Liver (tissue), 3 donors: Measurements from ENCODE around the gene CCNDBP1.

Source experiments
- CTCF ChIP-seq: fragments of 150-350 bp; IDR thresholded peaks from 2 replicates; pipeline ENCODE4 v1.5.1; 2017; ENCODE audit warnings: improper control_type of control experiment, low read depth, low read length; ENCODE audit not compliant: missing input control
- EGR1 ChIP-seq, 2 donors: IDR thresholded peaks; 2 replicates each; pipeline ENCODE4 v1.6.1; 2016 to 2018; ENCODE audit warnings: antibody characterized with exemption in 2 of 2, low read depth in 2 of 2
- FOXA1 ChIP-seq: IDR thresholded peaks from 2 replicates; pipeline ENCODE4 v1.6.1; 2016; ENCODE audit warnings: antibody characterized with exemption
- GABPA ChIP-seq, 2 donors: IDR thresholded peaks in 1 of 2; conservative IDR thresholded peaks in 1 of 2; 2 replicates each; pipeline ENCODE4 v1.6.1; 2016; ENCODE audit warnings: antibody characterized with exemption in 2 of 2, mild to moderate bottlenecking in 1 of 2, moderate library complexity in 1 of 2
- JUND ChIP-seq, 2 donors: IDR thresholded peaks; 2 replicates each; pipeline ENCODE4 v1.6.1; 2016; ENCODE audit warnings: antibody characterized with exemption in 2 of 2
- MAX ChIP-seq: IDR thresholded peaks from 2 replicates; pipeline ENCODE4 v1.6.1; 2016; ENCODE audit warnings: antibody characterized with exemption
- RAD21 ChIP-seq, 2 donors: IDR thresholded peaks; 2 replicates each; pipeline ENCODE4 v1.6.1; 2016; ENCODE audit warnings: antibody characterized with exemption in 2 of 2, mild to moderate bottlenecking in 2 of 2
- REST ChIP-seq: IDR thresholded peaks from 2 replicates; pipeline ENCODE4 v1.6.1; 2016; ENCODE audit warnings: antibody characterized with exemption, mild to moderate bottlenecking
- RXRA ChIP-seq, 2 donors: IDR thresholded peaks; 2 replicates each; pipeline ENCODE4 v1.6.1; 2017 to 2018; ENCODE audit warnings: antibody characterized with exemption in 2 of 2, mild to moderate bottlenecking in 1 of 2
- SP1 ChIP-seq: IDR thresholded peaks from 2 replicates; pipeline ENCODE4 v1.6.1; 2018; ENCODE audit warnings: antibody characterized with exemption, mild to moderate bottlenecking
- TAF1 ChIP-seq: conservative IDR thresholded peaks from 2 replicates; pipeline ENCODE4 v1.6.1; 2016; ENCODE audit warnings: antibody characterized with exemption, mild to moderate bottlenecking
- YY1 ChIP-seq: IDR thresholded peaks from 2 replicates; pipeline ENCODE4 v1.6.1; 2016; ENCODE audit warnings: antibody characterized with exemption, mild to moderate bottlenecking
- TF ChIP-seq, protein P1 (sequence below): IDR thresholded peaks from 2 replicates; pipeline ENCODE4 v1.6.1; 2016; ENCODE audit warnings: antibody characterized with exemption
- donor health status: healthy.
- donor health status: healthy.

DNA sequence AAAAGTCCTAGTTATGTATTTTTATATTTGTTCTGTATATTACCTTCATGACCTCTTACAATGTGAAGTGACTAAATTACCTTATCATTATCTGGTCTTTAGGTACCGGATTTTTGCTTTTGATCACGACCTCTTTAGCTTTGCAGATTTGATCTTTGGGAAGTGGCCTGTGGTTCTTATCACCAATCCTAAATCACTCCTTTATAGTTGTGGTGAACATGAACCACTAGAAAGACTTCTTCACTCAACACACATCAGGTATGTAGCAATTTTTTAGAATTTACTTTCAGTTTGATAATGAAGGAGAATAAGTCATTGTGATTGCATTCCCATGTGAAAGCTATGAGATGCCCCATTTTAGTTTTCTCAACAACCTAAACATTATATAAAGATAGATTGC, 33.5 kb upstream of the CCNDBP1 start:
- TF ChIP-seq CTCF (no peak), SP1 (no peak), RAD21 (IDR thresholded peaks at IDR 0.05) (no peak), TAF1 (no peak), MAX (no peak), RXRA (IDR thresholded peaks at IDR 0.05) (no peak), GABPA (IDR thresholded peaks at IDR 0.05 in 1 of 2, conservative IDR thresholded peaks at IDR 0.05 in 1 of 2) (no peak), YY1 (no peak), REST (no peak), FOXA1 (no peak), JUND (IDR thresholded peaks at IDR 0.05) (no peak), EGR1 (IDR thresholded peaks at IDR 0.05; ENCODE audit: low read depth in 2 of 2) (no peak)
- TF ChIP-seq, protein P1, sequence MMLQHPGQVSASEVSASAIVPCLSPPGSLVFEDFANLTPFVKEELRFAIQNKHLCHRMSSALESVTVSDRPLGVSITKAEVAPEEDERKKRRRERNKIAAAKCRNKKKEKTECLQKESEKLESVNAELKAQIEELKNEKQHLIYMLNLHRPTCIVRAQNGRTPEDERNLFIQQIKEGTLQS = no peak
